HepG2 (cell line): ENCODE data around the gene SSBP2. TPM values are rescaled to one million over a fixed set of nuclear protein-coding genes. Genes with fewer than 3 reads are reported as not detected.

ENCODE experiments used
- ATAC-seq: fragments of 200-7000 bp; cut with Tn5 transposase; 3 replicates; pipeline ENCODE4 v1.9.1; 2020; ENCODE audit warnings: mild to moderate bottlenecking, moderate library complexity
- BruUV-seq: library from RNA; stranded (reverse); fragments of 400-500 nt; replicated peaks from 2 replicates; lab custom pipeline; 2021; lab: Mats Ljungman, UMichigan
- CTCF ChIA-PET: fragments of 300-600 bp; formaldehyde crosslinking; extraction: SDS; loops from one replicate; lab custom pipeline; 2021; ENCODE audit warnings: low total read pairs, inconsistent platforms, low intra/inter-chr PET ratio; lab: Yijun Ruan, JAX
- POLR2A ChIA-PET: fragments of 350-600 bp; sonication (Branson Sonifier 250); formaldehyde crosslinking; loops from one replicate; lab custom pipeline; 2020; ENCODE audit warnings: antibody characterized with exemption, inconsistent platforms; lab: Yijun Ruan, JAX
- DNase-seq: peaks from one replicate; pipeline ENCODE4 v3.0.0-alpha.2; 2015; ENCODE audit warnings: low spot score
- FAIRE-seq: peaks from 3 replicates; lab custom pipeline; 2011; peaks lifted over from hg19 to GRCh38; lab: Jason Lieb, UNC
- H2AFZ ChIP-seq: one replicate; pipeline ENCODE4 v1.6.1; 2011; ENCODE audit warnings: low read length, inconsistent platforms
- H3K27ac ChIP-seq: fragments of 300-600 bp; 3 replicates; pipeline ENCODE4 v1.8.0; 2011; ENCODE audit warnings: mixed run types, mild to moderate bottlenecking, mixed read lengths, low read length, inconsistent platforms; ENCODE audit not compliant: insufficient read depth; ENCODE audit errors: extremely low read length
- H3K27me3 ChIP-seq, 2 experiments: fragments of 200-600 bp in 1 of 2; 2 replicates in 1 of 2; 3 replicates in 1 of 2; pipeline versions ENCODE4 v1.6.0 to v1.8.0; 2011; ENCODE audit warnings: low read length in 2 of 2, mild to moderate bottlenecking in 2 of 2, moderate library complexity in 2 of 2, inconsistent platforms in 1 of 2; ENCODE audit not compliant: insufficient read depth in 2 of 2, control insufficient read depth in 1 of 2
- H3K36me3 ChIP-seq, 2 experiments: fragments of 200-600 bp in 1 of 2; replicated peaks in 1 of 2; 2 replicates in 1 of 2; 3 replicates in 1 of 2; pipeline versions ENCODE4 v1.5.1 to v1.8.0; 2011; ENCODE audit warnings: low read length in 2 of 2, inconsistent platforms in 1 of 2; ENCODE audit not compliant: insufficient read depth in 2 of 2, control insufficient read depth in 1 of 2
- H3K4me1 ChIP-seq: 2 replicates; pipeline ENCODE4 v1.5.1; 2012; ENCODE audit warnings: low read length, inconsistent platforms; ENCODE audit not compliant: insufficient read depth
- H3K4me2 ChIP-seq: 2 replicates; pipeline ENCODE4 v1.6.0; 2011; ENCODE audit warnings: low read depth, low read length, inconsistent platforms
- H3K4me3 ChIP-seq, 3 experiments: fragments of 200-600 bp in 1 of 3; sonication (generic), shearing (Covaris generic) in 1 of 3; replicated peaks in 1 of 3; 2 replicates each; pipeline ENCODE4 v1.5.1; 2011 to 2016; ENCODE audit warnings: low read length in 3 of 3, inconsistent platforms in 2 of 3, low read depth in 2 of 3, mild to moderate bottlenecking in 2 of 3, control low read depth in 1 of 3, mixed read lengths in 1 of 3; ENCODE audit not compliant: insufficient read depth in 1 of 3
- H3K79me2 ChIP-seq: one replicate; pipeline ENCODE4 v1.6.1; 2011; ENCODE audit warnings: low read length, inconsistent platforms; ENCODE audit not compliant: insufficient read depth
- H3K9ac ChIP-seq: 2 replicates; pipeline ENCODE4 v1.6.0; 2011; ENCODE audit warnings: mild to moderate bottlenecking, low read depth, low read length, inconsistent platforms; ENCODE audit not compliant: insufficient read depth
- H3K9me3 ChIP-seq: 2 replicates; pipeline ENCODE4 v1.5.1; 2012; ENCODE audit warnings: mild to moderate bottlenecking, low read length
- H4K20me1 ChIP-seq: 2 replicates; pipeline ENCODE4 v1.6.0; 2011; ENCODE audit warnings: inconsistent platforms, mild to moderate bottlenecking, low read length, moderate library complexity; ENCODE audit not compliant: insufficient read depth
- ZNF746 ChIP-seq: sonication (generic); formaldehyde crosslinking; IDR thresholded peaks from 2 replicates; pipeline ENCODE4 v1.8.0; 2022; ENCODE audit warnings: mild to moderate bottlenecking, missing genetic modification reagents
- WGBS: methylation state at CpG from one replicate; pipeline ENCODE4 v1.1.6; 2017; ENCODE audit warnings: low lambda C conversion rate; 5-methylcytosine and 5-hydroxymethylcytosine counted together
- in situ Hi-C: cut with HindIII; loops from 2 replicates; pipeline ENCODE4 v1.10.0; 2017; ENCODE audit warnings: low pct_unique_long_range_greater_than_20kb; ENCODE audit not compliant: extremely low pct_ligation_motif_present
- intact Hi-C: fragments of 100-400 bp; cut with micrococcal nuclease; formaldehyde crosslinking; loops from one replicate; pipeline ENCODE4 v1.10.0; 2022; ENCODE audit not compliant: unreplicated experiment
- polyA plus RNA-seq, 8 experiments: library from polyadenylated mRNA; depleted of rRNA in 3 of 8; stranded (reverse) in 7 of 8; unstranded in 1 of 8; fragments of >200 nt; fragmentation: Illumina TruSeq in 4 of 8; extraction: Trizol in 4 of 8; gene quantifications; 2 replicates each; pipeline versions ENCODE4 v1.2.1 to v1.2.3, GENCODE V29; 2011 to 2016; ENCODE audit warnings: low read depth in 4 of 8, missing spikeins in 1 of 8, mixed read lengths in 1 of 8; ENCODE audit not compliant: insufficient read depth in 1 of 8
- total RNA-seq, 5 experiments: library from RNA; depleted of rRNA; stranded (reverse); fragments of >200 nt; fragmentation: Illumina TruSeq; extraction: Trizol; gene quantifications; 2 replicates each; pipeline ENCODE4 v1.2.3, GENCODE V29; 2016; ENCODE audit warnings: low read depth in 1 of 5
- TF ChIP-seq, protein P1 (sequence below): sonication (generic); formaldehyde crosslinking; IDR thresholded peaks from 2 replicates; pipeline ENCODE4 v1.8.1; 2022; ENCODE audit warnings: low read depth, mild to moderate bottlenecking, missing genetic modification reagents
- TF ChIP-seq, protein P2 (sequence below): sonication (generic); formaldehyde crosslinking; IDR thresholded peaks from 2 replicates; pipeline ENCODE4 v1.5.1; 2020; ENCODE audit warnings: mild to moderate bottlenecking, missing genetic modification reagents, borderline replicate concordance
- TF ChIP-seq, protein P3 (sequence below): sonication (generic); formaldehyde crosslinking; IDR thresholded peaks from 2 replicates; pipeline ENCODE4 v1.5.0; 2020; ENCODE audit warnings: mild to moderate bottlenecking, missing genetic modification reagents

Gene SSBP2
- total and polyA plus RNA-seq, 2 of the 13 experiments (the other 11 are each of a cell fraction or from before 2014, with no cell fraction given), result 0.16 TPM; not detected in 1

DNA sequence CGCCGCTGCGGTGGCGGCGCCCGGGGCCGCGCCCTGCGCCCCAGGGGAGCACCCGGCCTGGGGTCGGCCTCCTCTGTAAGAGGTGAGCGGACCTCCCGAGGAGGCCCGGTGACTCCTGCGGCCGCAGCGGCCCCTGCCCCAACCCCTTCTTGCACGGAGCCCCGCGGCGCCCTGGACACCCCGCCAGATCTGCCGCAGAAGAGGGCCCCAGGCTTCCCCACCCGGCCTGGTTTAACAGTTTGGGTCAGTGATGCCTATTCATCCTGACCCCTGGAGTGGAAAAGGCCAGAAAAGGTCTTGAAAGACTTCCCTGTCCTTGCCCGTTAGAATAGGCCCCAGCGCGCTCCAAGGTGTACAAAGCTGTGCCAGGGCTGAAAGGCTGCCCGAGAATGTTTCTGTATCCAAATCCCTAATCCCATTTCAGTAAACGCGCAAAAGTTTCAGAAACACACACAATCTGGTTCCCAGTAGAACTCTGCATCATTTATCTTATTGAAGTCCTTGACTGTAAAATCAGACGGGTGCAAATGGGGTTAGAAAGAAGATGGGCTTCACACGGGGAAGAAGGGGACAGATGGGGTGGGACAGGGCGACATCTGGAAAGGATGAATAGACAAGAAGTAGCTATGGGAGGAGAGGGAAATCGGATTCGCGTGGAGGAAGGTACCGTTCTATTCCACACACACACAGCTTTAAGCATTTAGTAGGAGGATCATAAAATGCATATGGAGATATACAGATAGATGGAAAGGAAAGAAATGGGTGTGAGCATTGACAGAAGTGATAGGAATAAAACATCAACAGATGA is 1.1 kb upstream of the SSBP2 start:
- no peaks in the 10 kb centered on the region for H3K4me1 ChIP-seq
- DNase-seq (no peak), ATAC-seq (no peak), FAIRE-seq (no peak)
- H3K79me2 ChIP-seq, result no peaks in the 10 kb centered on the region
- in situ Hi-C loops (loop anchor here (5.0 kb wide), 1 partner anchor 110 kb away; no protein-coding TSS in a partner anchor), intact Hi-C loops (loop anchor here (1.0 to 5.0 kb wide), 3 partner anchors 99 to 414 kb away; partner anchors contain the start of gene ATG10)
- no peaks in the 10 kb centered on the region for H3K9me3 ChIP-seq
- ChIA-PET CTCF (interaction anchor here (0.5 kb wide), 1 partner anchor 1721 kb away, joined by 3 read pairs; no protein-coding TSS in a partner anchor), POLR2A (interaction anchor here (1.4 kb wide), 1 partner anchor 100 kb away, joined by 12 read pairs; no protein-coding TSS in a partner anchor)
- H3K4me2 ChIP-seq, result peak overlapping the region; percentile 84
- H3K27me3 ChIP-seq, result peaks cover 0 to 26% of the 10 kb centered on the region in 2 experiments; a peak in 4 of 5 replicates
- TF ChIP-seq, protein P1, sequence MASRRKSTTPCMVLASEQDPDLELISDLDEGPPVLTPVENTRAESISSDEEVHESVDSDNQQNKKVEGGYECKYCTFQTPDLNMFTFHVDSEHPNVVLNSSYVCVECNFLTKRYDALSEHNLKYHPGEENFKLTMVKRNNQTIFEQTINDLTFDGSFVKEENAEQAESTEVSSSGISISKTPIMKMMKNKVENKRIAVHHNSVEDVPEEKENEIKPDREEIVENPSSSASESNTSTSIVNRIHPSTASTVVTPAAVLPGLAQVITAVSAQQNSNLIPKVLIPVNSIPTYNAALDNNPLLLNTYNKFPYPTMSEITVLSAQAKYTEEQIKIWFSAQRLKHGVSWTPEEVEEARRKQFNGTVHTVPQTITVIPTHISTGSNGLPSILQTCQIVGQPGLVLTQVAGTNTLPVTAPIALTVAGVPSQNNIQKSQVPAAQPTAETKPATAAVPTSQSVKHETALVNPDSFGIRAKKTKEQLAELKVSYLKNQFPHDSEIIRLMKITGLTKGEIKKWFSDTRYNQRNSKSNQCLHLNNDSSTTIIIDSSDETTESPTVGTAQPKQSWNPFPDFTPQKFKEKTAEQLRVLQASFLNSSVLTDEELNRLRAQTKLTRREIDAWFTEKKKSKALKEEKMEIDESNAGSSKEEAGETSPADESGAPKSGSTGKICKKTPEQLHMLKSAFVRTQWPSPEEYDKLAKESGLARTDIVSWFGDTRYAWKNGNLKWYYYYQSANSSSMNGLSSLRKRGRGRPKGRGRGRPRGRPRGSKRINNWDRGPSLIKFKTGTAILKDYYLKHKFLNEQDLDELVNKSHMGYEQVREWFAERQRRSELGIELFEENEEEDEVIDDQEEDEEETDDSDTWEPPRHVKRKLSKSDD (CRISPR knock-in tag), result 0 out of 2 replicates have a peak, but pooled peaks have one; percentile 6
- TF ChIP-seq ZNF746 (CRISPR knock-in tag), result no peak
- TF ChIP-seq, protein P2, sequence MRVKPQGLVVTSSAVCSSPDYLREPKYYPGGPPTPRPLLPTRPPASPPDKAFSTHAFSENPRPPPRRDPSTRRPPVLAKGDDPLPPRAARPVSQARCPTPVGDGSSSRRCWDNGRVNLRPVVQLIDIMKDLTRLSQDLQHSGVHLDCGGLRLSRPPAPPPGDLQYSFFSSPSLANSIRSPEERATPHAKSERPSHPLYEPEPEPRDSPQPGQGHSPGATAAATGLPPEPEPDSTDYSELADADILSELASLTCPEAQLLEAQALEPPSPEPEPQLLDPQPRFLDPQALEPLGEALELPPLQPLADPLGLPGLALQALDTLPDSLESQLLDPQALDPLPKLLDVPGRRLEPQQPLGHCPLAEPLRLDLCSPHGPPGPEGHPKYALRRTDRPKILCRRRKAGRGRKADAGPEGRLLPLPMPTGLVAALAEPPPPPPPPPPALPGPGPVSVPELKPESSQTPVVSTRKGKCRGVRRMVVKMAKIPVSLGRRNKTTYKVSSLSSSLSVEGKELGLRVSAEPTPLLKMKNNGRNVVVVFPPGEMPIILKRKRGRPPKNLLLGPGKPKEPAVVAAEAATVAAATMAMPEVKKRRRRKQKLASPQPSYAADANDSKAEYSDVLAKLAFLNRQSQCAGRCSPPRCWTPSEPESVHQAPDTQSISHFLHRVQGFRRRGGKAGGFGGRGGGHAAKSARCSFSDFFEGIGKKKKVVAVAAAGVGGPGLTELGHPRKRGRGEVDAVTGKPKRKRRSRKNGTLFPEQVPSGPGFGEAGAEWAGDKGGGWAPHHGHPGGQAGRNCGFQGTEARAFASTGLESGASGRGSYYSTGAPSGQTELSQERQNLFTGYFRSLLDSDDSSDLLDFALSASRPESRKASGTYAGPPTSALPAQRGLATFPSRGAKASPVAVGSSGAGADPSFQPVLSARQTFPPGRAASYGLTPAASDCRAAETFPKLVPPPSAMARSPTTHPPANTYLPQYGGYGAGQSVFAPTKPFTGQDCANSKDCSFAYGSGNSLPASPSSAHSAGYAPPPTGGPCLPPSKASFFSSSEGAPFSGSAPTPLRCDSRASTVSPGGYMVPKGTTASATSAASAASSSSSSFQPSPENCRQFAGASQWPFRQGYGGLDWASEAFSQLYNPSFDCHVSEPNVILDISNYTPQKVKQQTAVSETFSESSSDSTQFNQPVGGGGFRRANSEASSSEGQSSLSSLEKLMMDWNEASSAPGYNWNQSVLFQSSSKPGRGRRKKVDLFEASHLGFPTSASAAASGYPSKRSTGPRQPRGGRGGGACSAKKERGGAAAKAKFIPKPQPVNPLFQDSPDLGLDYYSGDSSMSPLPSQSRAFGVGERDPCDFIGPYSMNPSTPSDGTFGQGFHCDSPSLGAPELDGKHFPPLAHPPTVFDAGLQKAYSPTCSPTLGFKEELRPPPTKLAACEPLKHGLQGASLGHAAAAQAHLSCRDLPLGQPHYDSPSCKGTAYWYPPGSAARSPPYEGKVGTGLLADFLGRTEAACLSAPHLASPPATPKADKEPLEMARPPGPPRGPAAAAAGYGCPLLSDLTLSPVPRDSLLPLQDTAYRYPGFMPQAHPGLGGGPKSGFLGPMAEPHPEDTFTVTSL (CRISPR knock-in tag), result no peak
- TF ChIP-seq, protein P3, sequence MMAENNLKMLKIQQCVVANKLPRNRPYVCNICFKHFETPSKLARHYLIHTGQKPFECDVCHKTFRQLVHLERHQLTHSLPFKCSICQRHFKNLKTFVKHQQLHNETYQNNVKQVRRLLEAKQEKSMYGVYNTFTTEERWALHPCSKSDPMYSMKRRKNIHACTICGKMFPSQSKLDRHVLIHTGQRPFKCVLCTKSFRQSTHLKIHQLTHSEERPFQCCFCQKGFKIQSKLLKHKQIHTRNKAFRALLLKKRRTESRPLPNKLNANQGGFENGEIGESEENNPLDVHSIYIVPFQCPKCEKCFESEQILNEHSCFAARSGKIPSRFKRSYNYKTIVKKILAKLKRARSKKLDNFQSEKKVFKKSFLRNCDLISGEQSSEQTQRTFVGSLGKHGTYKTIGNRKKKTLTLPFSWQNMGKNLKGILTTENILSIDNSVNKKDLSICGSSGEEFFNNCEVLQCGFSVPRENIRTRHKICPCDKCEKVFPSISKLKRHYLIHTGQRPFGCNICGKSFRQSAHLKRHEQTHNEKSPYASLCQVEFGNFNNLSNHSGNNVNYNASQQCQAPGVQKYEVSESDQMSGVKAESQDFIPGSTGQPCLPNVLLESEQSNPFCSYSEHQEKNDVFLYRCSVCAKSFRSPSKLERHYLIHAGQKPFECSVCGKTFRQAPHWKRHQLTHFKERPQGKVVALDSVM (CRISPR knock-in tag), result 0 out of 2 replicates have a peak, but pooled peaks have one; percentile 24
- BruUV-seq, result no TSS peak
- no peak overlapping the region for H3K27ac ChIP-seq
- H2AFZ ChIP-seq, result no peak overlapping the region
- H4K20me1 ChIP-seq, result 0 out of 2 replicates have a peak, but pooled peaks cover 3% of the 10 kb centered on the region
- peak overlapping the region; percentile 60 to 75 (median 73); a peak in 5 of 6 replicates for H3K4me3 ChIP-seq
- no peaks in the 10 kb centered on the region for H3K36me3 ChIP-seq
- H3K9ac ChIP-seq, result peak overlapping the region; percentile 15; the same call in 1 of the 2 replicates
- 48% methylated on average over 24 of the region's 37 CpGs for WGBS
